SHP77 (cell line): ENCODE measurements around the gene FITM2.

ENCODE experiments used
- DNase-seq, 2 experiments: peaks; one replicate each; lab custom pipeline; 2025; lab: John Stamatoyannopoulos, UW

The FITM2 gene

GRCh38 chr20:44280387-44280786 lies 30.6 kb downstream of the FITM2 start:
- no peak for DNase-seq

- DNase-seq: no peak
These were observed 31.8 kb downstream of the FITM2 start for GRCh38 chr20:44279228-44279627.

GRCh38 chr20:44274303-44275017 lies 36.5 kb downstream of the FITM2 start:
- DNase-seq: no peak

- no peak for DNase-seq
These were observed 37.5 kb downstream of the FITM2 start for GRCh38 chr20:44273231-44274215.

- no peak for DNase-seq
These were observed 38.9 kb downstream of the FITM2 start for GRCh38 chr20:44271915-44272663.

GRCh38 chr20:44268802-44269201 lies 42.2 kb downstream of the FITM2 start:
- DNase-seq: no peak

- no peak for DNase-seq
These were observed 46.7 kb downstream of the FITM2 start for GRCh38 chr20:44264287-44264686.

GRCh38 chr20:44258226-44258890 lies 52.6 kb downstream of the FITM2 start:
- no peak for DNase-seq

GRCh38 chr20:44256961-44257360 lies 54.0 kb downstream of the FITM2 start:
- DNase-seq: no peak

GRCh38 chr20:44255942-44256341 lies 55.1 kb downstream of the FITM2 start:
- no peak for DNase-seq

GRCh38 chr20:44254073-44254472 lies 56.9 kb downstream of the FITM2 start:
- DNase-seq: no peak

GRCh38 chr20:44253528-44253927 lies 57.5 kb downstream of the FITM2 start:
- DNase-seq: no peak
